Liver (tissue), 9 donors: ENCODE measurements around the gene SPTSSA. TPM values are rescaled to one million over a fixed set of nuclear protein-coding genes. Genes with fewer than 3 reads are reported as not detected.

Experiments used
- DNase-seq: peaks from one replicate; pipeline ENCODE4 v3.0.0-alpha.2; 2017; ENCODE audit warnings: low spot score
- H3K27ac ChIP-seq, 2 donors: one replicate each; pipeline ENCODE4 v1.7.0; 2013; ENCODE audit warnings: inconsistent platforms in 2 of 2, low read length in 2 of 2, control low read depth in 1 of 2, low read depth in 1 of 2, mild to moderate bottlenecking in 1 of 2
- H3K27me3 ChIP-seq, 4 donors: one replicate each; pipeline versions ENCODE4 v1.6.1 to v1.7.0; 2013; ENCODE audit warnings: low read length in 3 of 4, inconsistent platforms in 1 of 4, mild to moderate bottlenecking in 1 of 4, moderate library complexity in 1 of 4; ENCODE audit not compliant: control insufficient read depth in 4 of 4, insufficient read depth in 4 of 4
- H3K36me3 ChIP-seq, 4 donors: one replicate each; pipeline versions ENCODE4 v1.6.1 to v1.7.0; 2013; ENCODE audit warnings: low read length in 3 of 4, mild to moderate bottlenecking in 3 of 4, low read depth in 1 of 4, moderate library complexity in 1 of 4; ENCODE audit not compliant: control insufficient read depth in 4 of 4, insufficient read depth in 3 of 4
- H3K4me1 ChIP-seq, 4 donors: one replicate each; pipeline versions ENCODE4 v1.6.1 to v1.7.0; 2013; ENCODE audit warnings: low read length in 3 of 4, mild to moderate bottlenecking in 3 of 4, moderate library complexity in 1 of 4; ENCODE audit not compliant: control insufficient read depth in 4 of 4, insufficient read depth in 4 of 4
- H3K4me3 ChIP-seq, 3 donors: one replicate each; pipeline versions ENCODE4 v1.6.1 to v1.7.0; 2013; ENCODE audit warnings: low read length in 3 of 3, control low read depth in 1 of 3, low read depth in 1 of 3, mild to moderate bottlenecking in 1 of 3
- H3K9ac ChIP-seq, 2 donors: one replicate each; pipeline ENCODE4 v1.7.0; 2013; ENCODE audit warnings: low read length in 2 of 2, mild to moderate bottlenecking in 2 of 2, moderate library complexity in 2 of 2, control low read depth in 1 of 2, low read depth in 1 of 2
- H3K9me3 ChIP-seq, 4 donors: one replicate each; pipeline versions ENCODE4 v1.6.1 to v1.7.0; 2013; ENCODE audit warnings: low read length in 3 of 4; ENCODE audit not compliant: control insufficient read depth in 4 of 4
- EGR1 ChIP-seq, 2 donors: IDR thresholded peaks; 2 replicates each; pipeline ENCODE4 v1.6.1; 2016 to 2018; ENCODE audit warnings: antibody characterized with exemption in 2 of 2, low read depth in 2 of 2
- FOXA1 ChIP-seq: IDR thresholded peaks from 2 replicates; pipeline ENCODE4 v1.6.1; 2016; ENCODE audit warnings: antibody characterized with exemption
- FOXA2 ChIP-seq: IDR thresholded peaks from 2 replicates; pipeline ENCODE4 v1.6.1; 2016; ENCODE audit warnings: antibody characterized with exemption
- GABPA ChIP-seq, 2 donors: IDR thresholded peaks in 1 of 2; conservative IDR thresholded peaks in 1 of 2; 2 replicates each; pipeline ENCODE4 v1.6.1; 2016; ENCODE audit warnings: antibody characterized with exemption in 2 of 2, mild to moderate bottlenecking in 1 of 2, moderate library complexity in 1 of 2
- HNF4A ChIP-seq, 2 donors: conservative IDR thresholded peaks; 2 replicates each; pipeline ENCODE4 v1.6.1; 2016; ENCODE audit warnings: antibody characterized with exemption in 2 of 2, mild to moderate bottlenecking in 2 of 2
- HNF4G ChIP-seq: IDR thresholded peaks from 2 replicates; pipeline ENCODE4 v1.6.1; 2016; ENCODE audit warnings: antibody characterized with exemption
- JUND ChIP-seq, 2 donors: IDR thresholded peaks; 2 replicates each; pipeline ENCODE4 v1.6.1; 2016; ENCODE audit warnings: antibody characterized with exemption in 2 of 2
- NR2F2 ChIP-seq: IDR thresholded peaks from 2 replicates; pipeline ENCODE4 v1.6.1; 2016; ENCODE audit warnings: antibody characterized with exemption
- RAD21 ChIP-seq, 2 donors: IDR thresholded peaks; 2 replicates each; pipeline ENCODE4 v1.6.1; 2016; ENCODE audit warnings: antibody characterized with exemption in 2 of 2, mild to moderate bottlenecking in 2 of 2
- RXRA ChIP-seq, 2 donors: IDR thresholded peaks; 2 replicates each; pipeline ENCODE4 v1.6.1; 2017 to 2018; ENCODE audit warnings: antibody characterized with exemption in 2 of 2, mild to moderate bottlenecking in 1 of 2
- SP1 ChIP-seq: IDR thresholded peaks from 2 replicates; pipeline ENCODE4 v1.6.1; 2018; ENCODE audit warnings: antibody characterized with exemption, mild to moderate bottlenecking
- YY1 ChIP-seq: IDR thresholded peaks from 2 replicates; pipeline ENCODE4 v1.6.1; 2016; ENCODE audit warnings: antibody characterized with exemption, mild to moderate bottlenecking
- WGBS: extraction: QIAGEN DNeasy Blood & Tissue Kit; methylation state at CpG from one replicate; pipeline ENCODE4 v1.1.7; 2013; 5-methylcytosine and 5-hydroxymethylcytosine counted together
- polyA plus RNA-seq, 2 donors: library from polyadenylated mRNA; stranded (reverse) in 1 of 2; unstranded in 1 of 2; fragments of 200-250 nt in 1 of 2; fragments of >200 nt in 1 of 2; fragmentation: Nextera tagmentation in 1 of 2; extraction: Ambion mirVana in 1 of 2; gene quantifications; one replicate each; pipeline versions ENCODE4 v1.2.1 to v1.2.3, GENCODE V29; 2013 to 2015
- total RNA-seq, 2 donors: library from RNA; depleted of rRNA; stranded (reverse); fragments of >200 nt; gene quantifications; one replicate each; pipeline ENCODE4 v1.2.3, GENCODE V29; 2014
- TF ChIP-seq, protein P1 (sequence below): IDR thresholded peaks from 2 replicates; pipeline ENCODE4 v1.6.1; 2016; ENCODE audit warnings: antibody characterized with exemption
- TF ChIP-seq, protein P2 (sequence below): IDR thresholded peaks from 2 replicates; pipeline ENCODE4 v1.6.1; 2016; ENCODE audit warnings: antibody characterized with exemption
- TF ChIP-seq, protein P3 (sequence below): IDR thresholded peaks from 2 replicates; pipeline ENCODE4 v1.6.1; 2016; ENCODE audit warnings: antibody characterized with exemption
- TF ChIP-seq, protein P4 (sequence below): fragments of 150-350 bp; IDR thresholded peaks from 2 replicates; pipeline ENCODE4 v1.5.1; 2017; ENCODE audit warnings: improper control_type of control experiment, low read depth, low read length; ENCODE audit not compliant: missing input control
- donor health status: healthy.
- donor health status: healthy.
- donor health status: healthy.
- donor health status: healthy.
- donor health status: healthy.

Gene SPTSSA
- total and polyA plus RNA-seq, 4 donors = 9.5 to 15.2 (median 12.1) TPM

DNA sequence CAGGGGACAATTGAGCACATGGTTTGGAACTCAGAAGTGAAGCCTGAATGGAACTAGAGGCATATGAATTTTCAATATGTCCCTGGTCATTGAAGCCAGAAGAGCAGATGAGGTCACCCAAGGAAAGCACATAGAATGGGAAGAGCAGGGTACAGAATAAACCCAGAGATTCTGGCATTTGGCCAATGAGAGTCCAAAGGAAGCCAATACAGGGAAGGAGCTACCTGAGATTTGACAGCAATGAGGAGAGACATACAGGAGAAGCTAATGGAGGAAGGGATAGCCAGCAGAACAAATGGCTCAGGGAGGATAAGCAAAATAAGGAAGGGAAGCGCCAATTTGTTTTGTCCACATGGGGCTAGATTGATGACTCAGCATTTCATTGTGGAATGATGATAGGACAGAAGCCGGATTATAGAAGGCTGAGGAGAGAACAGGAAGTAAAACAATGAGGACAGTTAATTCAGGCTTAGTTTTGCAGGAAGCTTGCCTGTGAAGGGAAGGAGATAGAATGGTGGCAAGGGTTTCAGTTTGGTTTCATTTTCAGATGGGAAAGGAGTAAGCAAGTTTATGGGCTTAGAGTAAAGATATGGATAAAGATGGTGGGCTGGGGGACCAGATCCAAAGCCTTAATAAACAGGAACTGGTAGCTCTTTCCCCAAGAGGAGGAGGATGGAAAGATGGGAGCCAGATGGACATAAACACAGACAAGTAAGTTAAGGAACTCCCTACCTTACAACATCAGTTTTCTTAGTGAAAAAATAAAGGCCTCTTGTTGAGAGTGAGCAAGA is 3.2 kb upstream of the SPTSSA start:
- no peak overlapping the region for H3K4me3 ChIP-seq
- peaks cover 0 to 18% (median 6%) of the 10 kb centered on the region in 4 donors for H3K4me1 ChIP-seq
- H3K27ac ChIP-seq = peak overlapping the region in 1 of 2 donors; percentile 22
- no peaks in the 10 kb centered on the region for H3K36me3 ChIP-seq
- H3K27me3 ChIP-seq = no peaks in the 10 kb centered on the region
- no peak overlapping the region for H3K9ac ChIP-seq
- no peaks in the 10 kb centered on the region for H3K9me3 ChIP-seq
- DNase-seq = no peak
- WGBS = 64% methylated on average over 2 of the region's 2 CpGs
- TF ChIP-seq HNF4A (conservative IDR thresholded peaks at IDR 0.05) (no peak), YY1 (peak; percentile 24)

DNA sequence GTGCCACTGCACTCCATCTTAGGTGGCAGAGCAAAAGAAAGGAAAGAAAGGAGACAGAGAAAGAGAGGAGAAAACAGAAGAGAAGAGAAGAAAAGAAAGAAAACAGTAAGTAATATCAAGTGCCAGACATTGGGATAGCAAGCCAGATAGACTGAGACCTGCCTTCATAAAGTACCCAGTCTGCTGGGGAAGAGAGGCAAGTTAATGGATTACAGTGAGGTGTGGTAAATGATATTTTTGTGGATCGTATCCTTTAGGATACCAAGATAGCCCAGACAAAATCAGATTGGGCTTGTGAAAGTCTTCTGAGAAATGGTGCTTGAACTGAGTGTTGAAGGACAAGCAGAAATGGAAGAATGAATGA is 1.5 kb upstream of the SPTSSA start:
- Histone ChIP-seq H3K4me3 (no peak overlapping the region), H3K27ac (no peak overlapping the region), H3K27me3 (no peaks in the 10 kb centered on the region), H3K9ac (no peak overlapping the region), H3K36me3 (no peaks in the 10 kb centered on the region), H3K4me1 (peaks cover 3 to 19% (median 6%) of the 10 kb centered on the region in 4 donors), H3K9me3 (no peaks in the 10 kb centered on the region)
- WGBS = 86% methylated on average over 1 of the region's 1 CpG
- no peak for TF ChIP-seq FOXA2
- no peak for DNase-seq

DNA sequence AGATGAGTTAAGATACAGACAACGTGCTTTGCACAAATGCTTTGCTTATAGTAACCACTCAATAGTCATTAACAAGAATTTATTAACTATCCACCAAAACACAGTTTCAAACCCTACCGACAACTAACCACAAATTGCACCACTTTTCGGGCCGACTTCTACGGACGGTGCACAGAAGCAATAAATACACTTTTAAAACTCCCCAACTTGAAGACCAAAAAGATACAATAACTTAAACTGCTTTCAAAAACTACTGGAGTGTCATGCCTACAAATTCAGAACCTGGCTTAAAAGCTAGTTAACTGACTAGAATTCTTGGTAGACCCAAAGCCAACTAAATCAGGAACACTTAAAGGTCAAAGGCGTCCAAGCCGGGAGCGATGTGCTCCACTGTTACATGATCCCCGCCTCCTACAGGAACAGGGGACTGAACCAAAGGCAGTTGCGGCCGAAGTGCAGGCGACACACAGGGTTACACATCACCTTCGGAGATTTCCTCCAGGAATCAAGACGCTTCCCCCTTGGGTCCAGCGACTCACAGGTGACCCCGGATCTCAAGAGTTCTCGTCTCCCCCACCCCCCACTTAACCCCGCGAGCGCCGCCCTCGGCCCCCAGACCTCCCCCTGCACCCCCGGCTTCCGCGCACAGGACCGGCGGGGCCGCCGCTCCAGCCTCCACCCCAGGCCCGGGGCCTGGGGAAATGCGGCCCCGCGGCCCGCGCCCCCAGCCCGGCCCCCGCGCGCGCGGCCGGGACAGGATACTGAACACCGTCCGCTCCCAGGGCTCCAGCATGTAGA is 507 bp downstream of the SPTSSA start:
- peak overlapping the region; percentile 74 to 92 (median 88) for H3K4me3 ChIP-seq
- H3K36me3 ChIP-seq = no peaks in the 10 kb centered on the region
- TF ChIP-seq, protein P1, sequence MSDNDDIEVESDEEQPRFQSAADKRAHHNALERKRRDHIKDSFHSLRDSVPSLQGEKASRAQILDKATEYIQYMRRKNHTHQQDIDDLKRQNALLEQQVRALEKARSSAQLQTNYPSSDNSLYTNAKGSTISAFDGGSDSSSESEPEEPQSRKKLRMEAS = no peak
- TF ChIP-seq RXRA (IDR thresholded peaks at IDR 0.05) (peak in 1 of 2 donors; percentile 19), RAD21 (IDR thresholded peaks at IDR 0.05) (peak; percentile 11 to 15), NR2F2 (peak; percentile 40), HNF4A (conservative IDR thresholded peaks at IDR 0.05) (peak in 1 of 2 donors; percentile 35)
- no peaks in the 10 kb centered on the region for H3K27me3 ChIP-seq
- DNase-seq = peak; percentile 58
- H3K27ac ChIP-seq = peak overlapping the region; percentile 60 to 81
- peaks cover 3 to 19% (median 4%) of the 10 kb centered on the region in 4 donors for H3K4me1 ChIP-seq
- H3K9me3 ChIP-seq = no peaks in the 10 kb centered on the region
- 2% methylated on average over 45 of the region's 45 CpGs for whole genome bisulfite sequencing
- H3K9ac ChIP-seq = peak overlapping the region; percentile 48 to 68

DNA sequence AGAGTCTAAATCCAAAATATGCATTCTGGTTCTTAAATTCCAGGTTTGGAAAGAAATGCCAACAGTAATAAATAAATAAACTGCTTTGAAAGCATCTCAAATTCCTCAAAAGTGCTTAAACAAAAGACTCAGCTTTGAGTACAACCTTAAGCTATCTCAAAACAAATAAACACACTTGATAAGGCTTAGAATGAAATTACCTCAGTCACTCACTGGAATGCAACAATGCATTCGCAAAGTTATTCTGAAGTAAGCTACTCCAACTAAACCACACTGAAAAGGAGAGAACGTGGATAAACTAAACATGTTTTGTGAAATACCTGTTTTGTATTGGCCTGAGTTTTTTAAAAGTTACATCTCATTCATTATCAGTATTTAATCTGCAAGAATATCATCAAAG is 1.2 kb downstream of the SPTSSA start:
- H3K4me3 ChIP-seq = peak overlapping the region; percentile 74 to 92 (median 88)

More for the DNA sequence above, 1.2 kb downstream of the SPTSSA start:
- Histone ChIP-seq H3K9me3 (no peaks in the 10 kb centered on the region), H3K9ac (peak overlapping the region; percentile 16 to 48), H3K4me1 (peaks cover 3 to 19% (median 4%) of the 10 kb centered on the region in 4 donors), H3K36me3 (no peaks in the 10 kb centered on the region), H3K27me3 (no peaks in the 10 kb centered on the region), H3K27ac (peak overlapping the region in 1 of 2 donors; percentile 81)
- 44% methylated on average over 2 of the region's 2 CpGs for WGBS
- TF ChIP-seq FOXA1 = no peak
- TF ChIP-seq, protein P2, sequence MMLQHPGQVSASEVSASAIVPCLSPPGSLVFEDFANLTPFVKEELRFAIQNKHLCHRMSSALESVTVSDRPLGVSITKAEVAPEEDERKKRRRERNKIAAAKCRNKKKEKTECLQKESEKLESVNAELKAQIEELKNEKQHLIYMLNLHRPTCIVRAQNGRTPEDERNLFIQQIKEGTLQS = no peak
- TF ChIP-seq SP1 = no peak
- no peak for TF ChIP-seq GABPA (IDR thresholded peaks at IDR 0.05 in 1 of 2, conservative IDR thresholded peaks at IDR 0.05 in 1 of 2)
- TF ChIP-seq, protein P3, sequence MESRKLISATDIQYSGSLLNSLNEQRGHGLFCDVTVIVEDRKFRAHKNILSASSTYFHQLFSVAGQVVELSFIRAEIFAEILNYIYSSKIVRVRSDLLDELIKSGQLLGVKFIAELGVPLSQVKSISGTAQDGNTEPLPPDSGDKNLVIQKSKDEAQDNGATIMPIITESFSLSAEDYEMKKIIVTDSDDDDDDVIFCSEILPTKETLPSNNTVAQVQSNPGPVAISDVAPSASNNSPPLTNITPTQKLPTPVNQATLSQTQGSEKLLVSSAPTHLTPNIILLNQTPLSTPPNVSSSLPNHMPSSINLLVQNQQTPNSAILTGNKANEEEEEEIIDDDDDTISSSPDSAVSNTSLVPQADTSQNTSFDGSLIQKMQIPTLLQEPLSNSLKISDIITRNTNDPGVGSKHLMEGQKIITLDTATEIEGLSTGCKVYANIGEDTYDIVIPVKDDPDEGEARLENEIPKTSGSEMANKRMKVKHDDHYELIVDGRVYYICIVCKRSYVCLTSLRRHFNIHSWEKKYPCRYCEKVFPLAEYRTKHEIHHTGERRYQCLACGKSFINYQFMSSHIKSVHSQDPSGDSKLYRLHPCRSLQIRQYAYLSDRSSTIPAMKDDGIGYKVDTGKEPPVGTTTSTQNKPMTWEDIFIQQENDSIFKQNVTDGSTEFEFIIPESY = no peak
- TF ChIP-seq RAD21 (IDR thresholded peaks at IDR 0.05) = no peak
- TF ChIP-seq HNF4A (conservative IDR thresholded peaks at IDR 0.05) = no peak
- no peak for TF ChIP-seq EGR1 (IDR thresholded peaks at IDR 0.05; ENCODE audit: low read depth in 2 of 2)
- TF ChIP-seq HNF4G = no peak
- TF ChIP-seq JUND (IDR thresholded peaks at IDR 0.05) = no peak
- TF ChIP-seq, protein P4, sequence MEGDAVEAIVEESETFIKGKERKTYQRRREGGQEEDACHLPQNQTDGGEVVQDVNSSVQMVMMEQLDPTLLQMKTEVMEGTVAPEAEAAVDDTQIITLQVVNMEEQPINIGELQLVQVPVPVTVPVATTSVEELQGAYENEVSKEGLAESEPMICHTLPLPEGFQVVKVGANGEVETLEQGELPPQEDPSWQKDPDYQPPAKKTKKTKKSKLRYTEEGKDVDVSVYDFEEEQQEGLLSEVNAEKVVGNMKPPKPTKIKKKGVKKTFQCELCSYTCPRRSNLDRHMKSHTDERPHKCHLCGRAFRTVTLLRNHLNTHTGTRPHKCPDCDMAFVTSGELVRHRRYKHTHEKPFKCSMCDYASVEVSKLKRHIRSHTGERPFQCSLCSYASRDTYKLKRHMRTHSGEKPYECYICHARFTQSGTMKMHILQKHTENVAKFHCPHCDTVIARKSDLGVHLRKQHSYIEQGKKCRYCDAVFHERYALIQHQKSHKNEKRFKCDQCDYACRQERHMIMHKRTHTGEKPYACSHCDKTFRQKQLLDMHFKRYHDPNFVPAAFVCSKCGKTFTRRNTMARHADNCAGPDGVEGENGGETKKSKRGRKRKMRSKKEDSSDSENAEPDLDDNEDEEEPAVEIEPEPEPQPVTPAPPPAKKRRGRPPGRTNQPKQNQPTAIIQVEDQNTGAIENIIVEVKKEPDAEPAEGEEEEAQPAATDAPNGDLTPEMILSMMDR = no peak
- DNase-seq = no peak
